HG02973 (cell line): ENCODE measurements around the gene TET1.
"Not testable (repeated sequence)": the region's sequence is repeated elsewhere in the genome, so short reads cannot be mapped to it uniquely, and the experiment has no call there.

Experiments
- ATAC-seq: cut with Tn5 transposase; IDR thresholded peaks from one replicate; pipeline ENCODE4 v1.9.1; 2021; ENCODE audit warnings: moderate library complexity; ENCODE audit not compliant: unreplicated experiment

TET1 gene

DNA sequence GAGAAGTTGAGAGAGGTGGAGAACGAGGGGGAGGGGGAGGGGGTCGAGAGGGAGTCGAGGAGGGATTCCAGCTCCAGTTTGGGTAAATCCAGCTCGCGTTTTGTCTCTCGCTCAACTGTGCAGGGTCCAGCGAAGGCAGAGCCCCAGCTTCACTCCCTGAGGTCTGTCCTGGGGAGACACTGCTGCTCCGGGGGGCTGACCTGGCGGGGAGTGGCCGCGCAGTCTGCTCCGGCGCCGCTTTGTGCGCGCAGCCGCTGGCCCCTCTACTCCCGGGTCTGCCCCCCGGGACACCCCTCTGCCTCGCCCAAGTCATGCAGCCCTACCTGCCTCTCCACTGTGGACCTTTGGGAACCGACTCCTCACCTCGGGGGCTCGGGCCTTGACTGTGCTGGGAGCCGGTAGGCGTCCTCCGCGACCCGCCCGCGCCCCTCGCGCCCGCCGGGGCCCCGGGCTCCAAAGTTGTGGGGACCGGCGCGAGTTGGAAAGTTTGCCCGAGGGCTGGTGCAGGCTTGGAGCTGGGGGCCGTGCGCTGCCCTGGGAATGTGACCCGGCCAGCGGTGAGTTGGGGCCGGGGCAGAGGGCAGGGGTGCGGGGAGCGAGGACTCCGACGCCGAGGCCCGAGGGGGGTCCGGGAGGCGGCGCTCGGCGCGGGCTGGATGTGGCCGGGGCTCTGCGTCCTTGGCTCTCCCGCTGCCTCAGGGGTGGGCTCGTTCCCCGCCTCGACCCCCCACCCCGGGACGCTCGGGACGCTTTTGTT lies at the start of gene TET1:
TET1 (plus strand) TSS at position 152 of the 757 bp plus-strand sequence. CDS start 12,002 bp downstream, outside the sequence.
- ATAC-seq = no peak

DNA sequence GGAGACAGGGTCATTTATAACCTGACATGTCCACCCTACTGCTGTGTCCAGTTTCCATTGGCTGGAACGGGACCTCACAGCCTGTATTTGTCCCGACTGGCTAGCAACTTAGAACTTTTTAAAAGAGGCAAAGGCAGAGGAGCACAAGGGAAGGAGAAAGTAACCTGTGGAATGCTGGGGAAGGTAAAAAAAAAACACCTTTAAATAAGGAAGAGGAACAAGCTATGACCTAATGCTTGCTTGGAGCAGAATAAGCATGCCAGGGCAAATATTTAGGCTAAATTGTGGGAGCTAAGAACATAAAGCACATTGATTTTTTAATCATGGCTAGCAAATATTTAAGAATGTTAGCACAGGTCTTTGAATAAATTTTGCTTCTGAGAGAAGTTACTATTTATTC lies 43.9 kb upstream of the TET1 start:
- not testable (repeated sequence) for ATAC-seq

DNA sequence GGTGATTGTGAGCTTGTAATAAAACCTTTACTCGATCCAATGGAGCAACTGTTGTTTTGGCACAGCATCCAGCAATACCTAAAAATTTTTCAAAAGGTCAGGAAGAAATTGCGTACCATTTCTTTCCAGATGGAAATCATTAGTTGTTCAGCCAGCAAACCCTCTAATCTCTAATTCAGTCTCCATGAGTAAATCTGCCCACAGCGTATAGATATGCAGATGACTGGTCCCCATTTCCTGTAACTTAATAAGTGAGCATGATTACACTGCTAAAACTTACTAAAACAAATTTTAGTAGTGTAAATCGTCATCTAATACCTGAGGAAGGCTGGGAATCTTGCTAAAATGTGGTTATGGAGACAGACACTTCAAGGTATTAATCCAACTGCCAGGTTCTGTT lies 43.4 kb upstream of the TET1 start:
- no peak for ATAC-seq

DNA sequence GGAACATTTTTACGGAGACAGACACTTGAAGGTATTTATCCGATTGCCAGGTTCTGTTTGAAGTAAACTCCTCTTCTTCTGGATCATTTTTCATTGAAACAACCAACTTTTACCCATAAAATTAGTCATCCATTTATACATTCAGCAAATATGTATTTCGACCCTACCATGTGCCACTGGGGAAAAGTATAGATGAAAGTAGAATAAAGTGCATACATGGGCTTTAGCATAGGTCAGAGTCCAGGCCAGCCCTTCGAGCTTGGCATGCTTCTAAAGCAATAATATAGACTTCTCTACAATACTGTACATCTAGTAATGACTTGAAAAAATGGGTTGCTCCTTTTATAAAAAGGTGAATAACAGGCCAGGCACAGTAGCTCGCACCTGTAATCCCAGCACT lies 42.9 kb upstream of the TET1 start:
- ATAC-seq = no peak

DNA sequence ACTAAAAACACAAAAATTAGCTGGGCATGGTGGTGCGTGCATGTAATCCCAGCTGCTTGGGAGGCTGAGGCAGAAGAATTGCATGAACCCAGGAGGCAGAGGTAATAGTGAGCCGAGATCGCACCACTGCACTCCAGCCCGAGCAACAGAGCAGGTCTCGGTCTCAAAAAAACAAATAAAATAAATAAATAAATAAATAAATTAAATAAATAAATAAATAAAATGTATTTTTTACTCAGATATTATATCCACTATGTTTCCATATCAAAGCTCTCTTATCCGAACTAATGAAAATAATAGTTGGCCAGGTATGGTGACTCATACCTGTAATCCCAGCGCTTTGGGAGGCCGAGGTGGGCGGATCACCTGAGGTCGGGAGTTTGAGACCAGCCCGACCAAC lies 41.5 kb upstream of the TET1 start:
- not testable (repeated sequence) for ATAC-seq

DNA sequence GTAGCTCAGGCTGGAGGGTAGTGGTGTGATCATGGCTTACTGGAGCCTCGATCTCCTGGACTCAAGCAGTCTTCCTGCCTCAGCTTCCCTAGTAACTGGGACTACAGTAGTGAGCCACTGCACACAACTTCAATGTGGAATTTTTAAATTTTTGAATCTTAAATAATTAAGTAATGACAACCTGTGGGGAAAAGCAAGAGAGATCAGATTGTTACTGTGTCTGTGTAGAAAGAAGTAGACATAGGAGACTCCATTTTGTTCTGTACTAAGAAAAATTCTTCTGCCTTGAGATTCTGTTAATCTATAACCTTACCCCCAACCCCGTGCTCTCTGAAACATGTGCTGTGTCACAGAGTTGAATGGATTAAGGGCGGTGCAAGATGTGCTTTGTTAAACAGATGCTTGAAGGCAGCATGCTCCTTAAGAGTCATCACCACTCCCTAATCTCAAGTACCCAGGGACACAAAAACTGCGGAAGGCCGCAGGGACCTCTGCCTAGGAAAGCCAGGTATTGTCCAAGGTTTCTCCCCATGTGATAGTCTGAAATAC lies 34.6 kb upstream of the TET1 start:
- not testable (repeated sequence) for ATAC-seq

DNA sequence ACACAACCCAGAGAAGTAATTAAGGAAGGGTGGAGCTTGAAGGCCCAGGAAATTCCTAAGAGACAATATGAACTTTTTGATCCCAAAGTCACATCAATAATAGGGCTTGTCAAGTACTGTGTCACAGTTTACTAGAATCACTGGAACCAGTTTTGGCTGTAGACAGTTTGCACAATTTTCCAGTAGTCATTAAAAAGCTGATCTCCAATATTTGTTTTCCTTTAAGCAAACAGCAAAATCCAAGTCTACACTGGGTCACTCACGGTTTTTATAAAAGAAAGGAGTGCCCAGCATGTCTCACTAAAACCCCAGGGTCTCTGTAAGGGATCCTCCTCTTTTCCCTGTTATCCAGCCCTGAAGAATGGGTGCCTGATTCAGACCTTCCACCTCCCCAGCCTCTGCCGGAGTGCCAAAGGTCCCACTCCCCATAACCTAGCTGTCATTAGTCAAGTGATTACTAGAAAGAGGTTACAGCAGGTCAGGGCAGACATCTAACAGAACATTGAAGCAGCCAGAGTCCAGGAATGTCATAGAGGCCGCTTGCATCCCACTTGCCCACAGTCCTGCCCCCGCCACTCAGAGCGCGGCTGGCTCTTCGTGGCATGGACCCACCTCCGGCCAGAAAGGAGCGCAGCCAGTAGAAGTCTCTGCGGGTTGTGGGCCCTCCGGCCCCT lies 33.4 kb upstream of the TET1 start:
- ATAC-seq = peak; percentile 47

DNA sequence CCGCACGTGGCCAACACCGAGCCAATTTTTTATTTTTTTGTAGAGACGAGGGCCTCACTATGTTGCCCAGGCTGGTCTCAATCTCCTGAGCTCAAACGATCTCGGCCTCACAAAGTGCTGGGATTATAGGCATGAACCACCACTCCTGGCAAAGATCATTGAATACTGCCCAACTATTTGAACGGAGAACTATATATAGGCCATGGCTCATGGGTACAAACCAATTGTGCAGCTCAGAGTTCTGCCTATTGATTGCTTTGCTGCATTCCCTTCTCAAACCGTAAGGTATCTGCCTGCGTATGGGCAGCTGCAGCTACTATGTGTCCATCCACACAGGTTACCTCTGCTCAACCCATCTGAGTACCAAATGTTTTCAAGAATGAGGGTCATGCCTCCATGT lies 23.2 kb upstream of the TET1 start:
- no peak for ATAC-seq

DNA sequence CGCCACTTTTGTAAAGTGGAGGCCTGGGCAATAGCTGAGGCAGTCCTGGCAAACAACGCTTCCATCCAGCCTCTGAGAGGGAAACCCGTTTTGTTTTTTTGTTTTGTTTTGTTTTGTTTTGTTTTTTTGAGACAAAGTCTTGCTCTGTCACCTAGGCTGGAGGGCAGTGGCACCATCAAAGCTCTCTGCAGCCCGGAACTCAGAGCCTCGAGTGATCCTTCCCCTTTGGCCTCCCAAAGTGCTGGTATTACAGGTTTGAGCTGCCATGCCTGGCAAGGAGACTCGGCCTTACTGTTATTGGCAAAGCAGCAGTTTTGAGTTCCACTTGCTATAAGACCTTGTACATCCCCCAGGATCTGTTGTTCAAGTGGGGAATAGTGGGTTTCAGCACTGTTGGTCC lies 22.3 kb upstream of the TET1 start:
- ATAC-seq = no peak

DNA sequence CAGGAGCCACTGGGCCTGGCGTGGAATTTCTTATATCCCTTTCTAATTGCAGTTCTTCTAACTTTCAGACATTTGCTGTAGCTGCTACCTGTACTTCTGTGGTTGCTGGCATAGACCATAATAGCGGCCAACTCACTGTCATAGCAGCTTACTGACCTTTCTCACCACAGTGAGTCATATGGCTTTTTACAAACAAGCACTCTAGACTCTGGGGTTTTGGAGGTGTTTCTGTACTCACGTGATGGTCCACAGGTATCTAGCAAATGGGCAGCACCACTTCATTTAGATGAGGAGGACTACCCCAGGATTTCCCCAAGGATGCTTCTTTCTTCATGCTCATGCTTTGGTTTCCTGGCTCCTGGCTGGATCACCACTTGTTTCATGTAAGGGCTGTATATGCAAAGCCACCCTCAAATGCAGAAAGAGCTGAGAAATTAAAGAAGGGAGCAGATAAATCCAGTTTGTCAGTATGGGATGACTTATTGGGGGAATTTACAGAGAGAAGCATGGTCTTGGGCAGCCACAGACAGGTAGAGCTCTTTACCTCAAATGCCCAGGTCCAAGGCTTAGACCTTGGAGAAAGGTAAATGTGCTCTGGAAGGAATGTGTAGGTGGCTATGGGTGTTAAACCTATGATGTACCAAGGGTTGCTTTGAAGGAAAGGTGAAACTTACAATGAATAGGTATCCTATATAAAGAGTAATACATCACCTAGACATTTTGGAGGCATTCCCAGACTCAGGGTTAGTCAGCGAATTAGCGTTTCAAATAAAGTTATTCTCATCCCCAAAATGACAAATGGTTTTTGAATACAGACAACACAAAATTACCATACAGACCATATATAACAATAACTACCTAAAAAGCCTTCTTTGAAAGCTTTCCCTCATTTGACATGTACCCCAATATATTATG lies 16.9 kb upstream of the TET1 start:
- peak; percentile 76 for ATAC-seq

DNA sequence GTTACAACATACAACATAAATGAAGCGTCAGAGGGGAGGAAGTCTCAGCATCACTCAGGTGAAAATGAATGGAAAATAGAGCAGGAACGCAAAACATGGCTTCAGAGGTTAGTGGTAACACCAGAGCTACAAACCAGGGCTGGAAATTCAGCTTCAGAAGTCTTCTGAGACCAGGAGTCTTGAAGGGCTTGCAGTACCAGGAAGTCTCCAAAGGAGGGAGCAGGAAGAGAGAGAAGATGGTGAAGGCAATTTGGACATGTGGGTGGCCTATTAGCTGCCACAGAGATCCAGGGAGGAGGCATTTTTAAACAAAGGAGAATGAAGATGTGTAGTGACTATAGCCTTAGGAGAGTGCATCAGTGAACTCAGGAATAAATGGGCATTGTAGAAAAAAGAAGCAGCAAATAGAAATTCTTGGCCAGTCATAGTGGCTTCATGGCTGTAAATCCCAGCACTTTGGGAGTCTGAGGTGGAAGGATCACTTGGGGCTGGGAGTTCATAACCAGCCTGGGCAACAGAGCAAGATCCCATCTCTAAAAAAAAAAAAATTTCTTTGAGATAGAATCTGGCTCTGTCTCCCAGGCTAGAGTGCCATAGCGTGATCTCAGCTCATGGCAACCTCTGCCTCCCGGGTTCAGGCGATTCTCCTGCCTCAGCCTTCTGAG lies 9.3 kb upstream of the TET1 start:
- peak; percentile 50 for ATAC-seq

DNA sequence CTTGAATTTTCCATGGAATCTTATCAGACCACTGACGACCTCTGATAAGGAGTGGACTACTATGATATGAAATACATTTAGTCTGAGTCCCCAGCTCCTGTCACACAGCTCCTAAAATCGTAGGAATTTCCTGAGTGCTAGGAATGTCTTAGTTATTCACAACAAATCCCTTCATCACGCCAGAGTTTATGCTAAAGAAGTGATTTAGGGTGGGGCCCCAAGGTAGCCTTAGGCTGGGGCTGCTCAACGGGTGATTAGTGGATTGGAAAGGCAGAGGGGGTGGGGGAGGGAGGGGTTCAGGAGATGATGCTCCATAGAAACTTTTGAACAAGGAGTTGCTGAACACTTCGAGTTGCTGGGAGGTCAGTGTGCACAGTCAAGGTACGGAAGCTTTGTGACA lies 7.0 kb upstream of the TET1 start:
- ATAC-seq = no peak

DNA sequence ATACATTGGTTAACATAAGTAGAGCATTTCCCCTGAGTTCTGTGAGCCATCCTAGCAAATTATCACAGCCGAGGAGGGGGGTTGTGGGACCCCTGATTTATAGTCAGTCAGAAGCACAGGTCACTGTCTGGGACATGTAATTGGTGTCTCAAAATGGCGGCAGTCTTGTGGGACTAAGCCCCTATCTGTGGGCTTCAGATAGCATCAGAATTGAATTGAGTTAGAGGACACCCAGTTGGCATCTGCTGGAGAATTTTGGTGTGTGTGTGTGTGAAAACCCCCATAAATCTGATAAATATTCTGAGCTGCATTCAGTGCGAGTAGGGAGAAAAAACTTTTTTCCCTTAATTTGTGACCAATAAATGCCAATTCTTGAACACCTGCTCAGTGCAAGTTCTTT lies 6.5 kb upstream of the TET1 start:
- ATAC-seq = no peak

DNA sequence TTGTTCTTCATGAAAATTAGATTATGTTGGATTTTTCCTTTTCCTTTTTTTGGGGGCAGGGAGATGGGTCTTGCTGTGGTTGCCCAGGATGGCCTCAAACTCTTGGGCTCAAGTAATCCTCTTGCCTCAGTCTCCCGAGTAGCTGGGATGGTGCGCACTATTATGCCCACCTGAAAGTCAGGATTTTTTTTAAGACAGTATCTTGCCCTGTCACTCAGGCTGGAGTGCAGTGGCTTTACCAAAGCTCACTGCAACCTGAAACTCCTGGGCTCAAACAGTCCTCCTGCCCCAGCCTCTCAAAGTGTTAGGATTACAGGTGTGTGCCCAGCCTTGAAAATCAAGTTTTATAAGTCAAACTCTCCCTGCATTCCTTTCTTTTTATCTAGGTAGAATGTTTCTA lies 1.7 kb upstream of the TET1 start:
- ATAC-seq = no peak

DNA sequence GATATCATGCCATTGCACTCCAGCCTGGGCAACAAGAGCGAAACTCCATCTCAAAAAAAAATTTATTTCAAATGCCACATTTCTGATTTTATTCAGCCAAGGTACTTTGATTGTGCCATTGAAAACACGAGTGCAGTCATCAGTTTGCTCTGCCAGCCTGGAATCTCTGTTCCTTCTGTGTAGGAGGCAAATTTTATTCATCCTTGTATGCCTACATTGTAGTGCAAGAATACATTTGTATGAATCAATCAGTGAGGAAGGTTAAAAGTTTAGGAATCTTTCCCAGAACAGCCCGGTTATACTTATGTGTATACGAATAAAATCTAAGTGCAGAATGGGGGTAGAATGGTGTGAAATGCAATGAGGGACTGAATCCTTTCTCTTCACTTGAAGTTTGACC lies 886 bp upstream of the TET1 start:
- ATAC-seq = no peak

DNA sequence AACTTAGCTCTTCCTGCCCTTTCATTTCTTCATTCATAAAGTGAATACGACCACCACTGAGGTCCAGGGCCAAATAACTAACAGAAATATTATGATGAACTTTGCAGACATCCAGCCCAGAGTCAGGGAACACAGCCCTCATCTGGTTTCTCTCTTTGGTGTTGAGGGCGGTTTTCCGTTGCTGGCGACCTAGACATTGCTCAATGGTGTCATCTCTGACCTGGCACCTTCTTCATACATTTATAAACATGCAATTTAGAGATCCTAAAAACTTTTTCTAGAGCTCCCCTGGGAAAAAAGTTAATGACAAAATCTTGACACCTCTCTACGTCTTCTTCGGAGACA lies 324 bp upstream of the TET1 start:
- no peak for ATAC-seq

DNA sequence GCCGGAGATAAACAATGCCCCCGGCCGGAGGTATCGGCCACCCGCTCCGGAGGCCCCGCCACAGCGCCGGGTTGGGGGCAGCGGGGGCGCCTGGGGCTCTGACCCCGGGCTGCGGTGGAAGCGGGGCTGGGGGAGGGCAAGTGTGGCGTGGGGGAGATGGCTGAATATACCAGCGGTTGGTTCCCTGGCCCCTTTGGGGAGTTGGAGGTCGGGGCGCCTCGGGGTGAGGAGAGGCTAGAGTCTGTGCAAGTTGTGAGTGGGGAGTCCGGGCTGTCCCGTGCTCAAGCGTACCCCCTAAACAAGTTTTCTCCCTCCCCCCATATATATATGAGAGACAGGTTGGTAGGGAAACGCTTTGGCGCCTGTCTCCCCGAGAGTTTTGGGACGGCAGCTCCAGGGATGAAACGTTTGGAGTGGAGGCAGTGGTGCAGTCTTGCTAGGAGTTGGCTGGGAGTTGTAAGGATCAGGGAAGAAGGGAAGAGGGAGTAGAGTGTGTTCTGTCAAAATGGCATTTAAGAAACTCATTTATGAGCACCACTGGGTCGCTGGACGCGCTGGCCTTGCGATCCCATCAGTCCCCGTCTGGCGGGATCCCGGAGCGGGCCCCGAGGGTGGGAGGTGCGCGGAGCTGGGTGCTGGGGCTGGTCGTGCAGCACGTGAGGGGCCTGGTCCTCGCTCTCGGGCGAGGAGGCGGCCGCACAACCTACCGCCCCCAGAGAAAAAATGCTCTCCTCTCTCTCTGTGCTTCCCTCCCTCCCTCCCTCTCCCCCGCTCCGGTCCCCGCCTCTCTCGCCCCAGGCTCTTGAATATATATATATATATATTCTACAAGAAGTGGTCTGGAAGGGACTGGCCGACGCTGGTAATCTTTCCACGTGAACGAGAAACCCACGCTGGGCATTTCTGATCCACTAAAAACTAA lies 1.1 kb downstream of the TET1 start:
- no peak for ATAC-seq

DNA sequence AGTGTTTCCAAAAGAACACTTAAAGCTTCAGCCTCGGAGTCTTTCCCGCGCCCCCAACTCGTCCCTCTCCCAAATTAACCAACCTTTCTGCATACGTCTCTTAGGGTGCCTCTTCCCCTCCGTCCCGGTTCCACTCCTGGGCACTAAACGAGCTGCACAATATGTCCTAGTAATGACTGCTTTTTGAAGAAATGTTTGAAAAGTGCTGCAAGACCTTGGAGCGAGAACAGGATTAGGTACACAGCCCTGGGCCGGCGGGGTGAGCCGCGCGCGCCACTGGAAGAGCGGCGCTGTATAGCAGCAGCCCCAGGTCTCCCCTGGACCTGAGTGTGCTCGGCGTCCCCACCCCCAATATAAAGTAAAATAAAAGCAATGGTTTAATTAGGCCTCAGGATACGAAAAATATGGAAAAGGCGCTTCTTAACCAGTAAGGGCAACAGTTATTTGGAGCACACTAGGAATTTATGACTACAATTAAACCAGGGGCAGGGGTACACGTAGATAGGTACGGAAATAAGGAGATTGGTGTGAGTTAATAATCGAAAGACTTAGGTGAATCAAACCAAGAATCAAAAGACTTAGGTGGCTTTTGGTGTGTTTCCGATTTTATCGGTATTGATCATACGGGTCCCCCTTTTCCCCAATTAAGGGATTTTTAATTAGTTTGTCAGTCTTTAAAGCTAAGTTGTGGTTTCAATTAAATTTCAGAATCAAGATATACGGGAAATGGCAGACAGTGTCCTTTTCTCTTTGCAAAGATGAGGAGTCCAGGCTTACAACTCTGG lies 1.9 kb downstream of the TET1 start:
- ATAC-seq = no peak
